ENCODE results near the gene LRMDA. TPM values are rescaled to one million over a fixed set of nuclear protein-coding genes. Genes with fewer than 3 reads are reported as not detected.

The LRMDA gene
- total RNA-seq, 1 donor from 2014 or later, result 4.5 TPM

DNA sequence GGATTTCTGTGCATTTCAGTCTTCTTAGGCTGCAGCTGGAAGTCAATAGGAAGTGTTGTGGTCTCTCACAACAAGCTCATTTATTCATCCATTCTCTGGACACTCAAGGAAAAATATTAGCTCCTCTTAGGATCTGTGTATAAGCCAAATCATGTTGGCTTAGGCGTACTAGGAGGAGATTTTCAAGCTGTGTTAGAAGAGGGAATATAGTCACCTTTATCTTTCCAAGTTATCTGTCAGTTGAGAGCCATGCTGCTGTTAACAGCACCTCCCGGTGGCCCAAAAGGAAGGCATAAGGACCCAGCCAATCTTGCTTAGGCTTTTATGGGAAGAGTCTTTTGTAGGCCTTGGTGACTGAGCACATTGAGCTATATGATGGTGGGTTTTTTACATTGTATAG is 220.0 kb downstream of the LRMDA start:
- no peak for DNase-seq (ENCODE audit: low spot score in 2 of 2)

GRCh38 chr10:75652146-75652740 is 220.8 kb downstream of the LRMDA start:
- FAIRE-seq (no peak), DNase-seq (ENCODE audit: low spot score in 2 of 2) (no peak)

More for the DNA sequence above, 220.0 kb downstream of the LRMDA start:
- FAIRE-seq, result no peak

DNA sequence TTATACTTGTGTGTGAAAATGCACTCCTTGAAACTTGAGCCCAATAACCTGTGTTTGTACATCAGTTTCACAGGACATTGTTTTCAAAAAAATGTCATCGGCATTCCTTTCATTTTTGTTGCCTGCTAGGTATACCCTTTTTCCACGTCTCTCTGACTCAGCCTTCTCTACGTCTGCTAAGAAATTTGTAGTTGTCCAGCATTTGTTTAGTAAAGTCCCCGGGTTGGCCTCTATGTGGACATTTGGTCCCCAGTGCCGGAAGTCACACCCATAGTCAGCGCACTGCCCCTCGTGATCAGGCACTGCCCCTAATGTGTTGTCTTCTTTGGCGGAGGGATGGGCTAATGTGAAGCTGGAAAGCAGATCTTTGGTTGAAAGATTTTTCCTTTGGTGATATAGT is 222.3 kb downstream of the LRMDA start:
- FAIRE-seq (no peak), DNase-seq (ENCODE audit: low spot score in 2 of 2) (no peak)

DNA sequence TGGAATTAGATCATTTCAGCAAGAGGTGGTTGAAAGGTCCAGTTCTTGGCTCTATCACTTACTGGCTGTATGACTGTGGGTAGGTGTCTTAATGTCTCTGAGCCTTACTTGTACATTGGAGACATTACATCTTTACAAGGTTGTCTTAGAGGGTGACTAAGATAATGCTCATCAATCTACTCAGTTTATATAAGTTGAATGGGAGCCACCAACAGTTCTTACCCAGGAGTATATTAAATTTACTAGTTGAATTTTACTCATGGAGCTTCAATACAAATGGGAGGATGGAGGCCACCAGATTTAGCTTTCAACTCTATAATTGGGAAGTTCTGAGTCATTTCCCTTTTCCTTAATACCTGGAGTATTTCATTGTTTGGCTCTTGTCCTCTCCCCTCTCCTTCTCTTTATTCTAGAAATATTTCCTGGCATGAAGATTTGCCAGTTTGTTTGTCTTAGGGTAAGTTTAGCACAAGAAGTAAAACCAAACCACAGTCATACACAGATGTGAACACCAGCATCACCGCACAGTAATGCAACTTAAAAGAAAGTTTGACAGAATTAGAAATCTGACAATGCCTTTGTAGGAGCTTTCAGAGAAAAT is 222.8 kb downstream of the LRMDA start:
- FAIRE-seq (no peak), DNase-seq (ENCODE audit: low spot score in 2 of 2) (no peak)

DNA sequence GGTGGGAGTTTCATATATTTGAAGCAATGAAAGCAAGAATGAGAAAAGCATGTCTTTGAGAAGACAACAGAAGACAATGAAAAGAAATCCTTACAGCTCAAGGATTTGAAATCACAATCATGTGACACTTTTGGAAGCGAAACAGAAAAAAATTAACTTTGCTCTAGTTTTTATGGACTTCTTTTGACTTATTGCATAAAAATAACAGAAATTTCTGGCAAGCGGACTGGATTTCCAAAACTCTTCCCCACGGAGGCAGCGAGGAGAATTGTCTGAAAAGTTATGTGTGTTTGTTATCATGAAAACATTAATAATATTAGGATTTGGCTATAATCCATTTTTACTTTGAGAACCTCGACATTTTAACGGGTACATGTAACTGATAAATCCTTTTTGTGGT is 223.3 kb downstream of the LRMDA start:
- DNase-seq (ENCODE audit: low spot score in 2 of 2) (no peak), FAIRE-seq (no peak)

- DNase-seq (ENCODE audit: low spot score in 2 of 2) (no peak), FAIRE-seq (no peak)
These were observed 224.5 kb downstream of the LRMDA start for GRCh38 chr10:75655791-75656451.

- DNase-seq (ENCODE audit: low spot score in 2 of 2) (no peak), FAIRE-seq (no peak)
These were observed 225.9 kb downstream of the LRMDA start for GRCh38 chr10:75657351-75657750.

- no peak for FAIRE-seq
- DNase-seq (ENCODE audit: low spot score in 2 of 2), result no peak
These were observed 226.6 kb downstream of the LRMDA start for GRCh38 chr10:75658036-75658435.

GRCh38 chr10:75658496-75658895 is 227.1 kb downstream of the LRMDA start:
- DNase-seq (ENCODE audit: low spot score in 2 of 2) (no peak), FAIRE-seq (no peak)

- FAIRE-seq, result no peak
- DNase-seq (ENCODE audit: low spot score in 2 of 2), result no peak
These were observed 227.5 kb downstream of the LRMDA start for GRCh38 chr10:75658915-75659314.

DNA sequence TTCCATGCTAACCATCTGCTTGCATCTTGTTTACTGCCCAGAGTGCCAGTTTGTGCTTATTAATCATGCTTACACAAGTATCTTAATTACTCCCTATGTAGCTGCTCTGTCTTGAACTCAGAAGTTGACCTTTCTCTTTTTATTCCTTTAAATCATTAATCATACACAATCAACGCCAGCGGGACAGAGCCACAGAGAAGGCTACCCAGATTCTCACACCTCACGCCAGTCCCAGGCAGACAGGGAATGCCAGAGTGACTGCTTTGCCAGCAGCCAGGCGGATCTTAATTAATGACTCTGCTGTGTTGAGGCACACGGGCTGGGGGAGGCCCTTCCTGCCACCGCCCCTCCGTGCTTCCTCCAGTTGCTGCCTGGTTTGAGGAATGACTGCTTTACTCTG is 229.4 kb downstream of the LRMDA start:
- FAIRE-seq (no peak), DNase-seq (ENCODE audit: low spot score in 2 of 2) (no peak)

DNA sequence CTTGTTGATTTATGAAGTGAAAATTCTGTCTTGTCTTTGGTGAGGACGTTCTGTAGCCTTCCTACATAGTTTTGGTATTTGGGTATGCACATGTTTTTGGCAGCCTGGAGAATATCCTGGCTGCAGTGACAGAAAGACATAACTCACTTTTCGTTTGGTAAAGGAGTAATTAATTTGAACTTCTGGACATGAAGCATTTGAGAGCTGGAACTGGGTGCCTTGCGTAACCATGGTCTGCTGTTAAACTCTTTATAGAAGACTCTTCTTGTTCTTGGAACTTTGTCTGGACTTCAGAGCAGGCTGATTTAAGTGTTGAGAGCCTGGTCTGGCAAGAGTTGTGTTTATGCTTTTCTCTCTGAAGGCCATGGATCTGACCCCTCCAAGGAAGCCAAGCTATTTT is 231.3 kb downstream of the LRMDA start:
- FAIRE-seq, result no peak

GRCh38 chr10:75663947-75664664 is 232.7 kb downstream of the LRMDA start:
- no peak for DNase-seq (ENCODE audit: low spot score in 2 of 2)
- FAIRE-seq, result no peak

More for the DNA sequence above, 231.3 kb downstream of the LRMDA start:
- no peak for DNase-seq (ENCODE audit: low spot score in 2 of 2)

- FAIRE-seq, result no peak
- DNase-seq (ENCODE audit: low spot score in 2 of 2), result no peak
These were observed 233.5 kb downstream of the LRMDA start for GRCh38 chr10:75664968-75665367.

DNA sequence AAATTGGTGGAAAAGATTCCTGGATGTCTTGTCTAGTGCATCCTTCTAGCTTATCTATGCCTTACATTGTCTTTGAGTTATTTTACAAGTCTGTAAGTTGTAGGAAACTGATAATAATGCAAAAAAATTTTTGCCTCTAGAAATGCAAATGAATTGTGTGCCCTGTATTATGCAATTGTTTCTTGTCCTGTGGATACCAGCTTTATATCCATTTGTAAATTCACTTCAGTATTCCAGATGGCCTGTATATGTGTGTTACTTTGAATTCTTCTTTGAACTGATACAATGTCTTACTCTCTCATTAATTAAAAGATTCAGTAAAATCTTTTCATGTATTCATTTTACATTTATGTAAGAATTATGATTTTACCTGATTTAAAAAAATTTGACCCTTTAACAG is 234.3 kb downstream of the LRMDA start:
- DNase-seq (ENCODE audit: low spot score in 2 of 2) (no peak), FAIRE-seq (no peak)

- no peak for FAIRE-seq
- no peak for DNase-seq (ENCODE audit: low spot score in 2 of 2)
These were observed 240.8 kb downstream of the LRMDA start for GRCh38 chr10:75672111-75672671.

GRCh38 chr10:75672842-75673241 is 241.4 kb downstream of the LRMDA start:
- DNase-seq (ENCODE audit: low spot score in 2 of 2) (no peak), FAIRE-seq (no peak)

- FAIRE-seq (no peak), DNase-seq (ENCODE audit: low spot score in 2 of 2) (no peak)
These were observed 246.1 kb downstream of the LRMDA start for GRCh38 chr10:75677541-75677940.

DNA sequence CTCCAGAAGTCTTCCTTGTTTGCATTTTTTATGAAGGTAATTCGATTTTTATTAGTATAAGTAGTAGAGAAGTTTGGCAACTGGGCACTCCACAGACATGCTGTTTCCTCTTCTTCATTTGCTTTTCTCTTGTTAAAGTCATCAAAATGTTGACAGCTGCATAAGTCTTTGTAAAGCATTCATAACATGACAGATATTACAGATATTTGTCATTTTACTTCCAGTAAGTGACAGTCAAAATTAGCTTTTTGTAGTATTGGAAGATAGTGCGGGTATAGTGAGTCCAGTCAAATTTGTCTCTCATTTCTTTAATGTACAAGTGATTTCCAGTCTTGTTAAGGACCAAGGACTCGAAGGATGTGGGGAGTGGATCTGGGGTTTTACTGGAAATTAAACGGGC is 247.1 kb downstream of the LRMDA start:
- FAIRE-seq, result no peak

GRCh38 chr10:75679536-75679935 is 248.1 kb downstream of the LRMDA start:
- DNase-seq (ENCODE audit: low spot score in 2 of 2), result no peak
- FAIRE-seq, result no peak

More for the DNA sequence above, 247.1 kb downstream of the LRMDA start:
- DNase-seq (ENCODE audit: low spot score in 2 of 2), result no peak

DNA sequence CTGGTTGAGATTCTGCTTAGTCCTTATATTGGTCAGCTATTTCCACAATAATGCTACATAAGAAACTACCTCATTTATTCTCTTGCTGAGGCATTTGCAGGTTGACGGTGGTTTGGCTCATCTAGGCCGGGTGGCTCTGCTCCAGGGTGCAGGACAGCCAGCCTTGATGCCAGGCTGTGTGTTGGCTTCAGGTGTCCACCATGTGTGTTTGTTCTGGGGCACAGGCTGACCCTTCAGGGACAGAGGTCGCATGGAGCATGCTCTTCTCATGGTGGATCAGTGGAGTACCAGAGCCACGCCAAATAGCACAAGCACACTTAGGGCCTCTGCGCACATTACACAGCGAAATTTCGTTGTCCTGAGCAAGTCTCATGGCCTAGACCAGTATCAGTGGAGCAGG is 249.9 kb downstream of the LRMDA start:
- FAIRE-seq, result no peak
- DNase-seq (ENCODE audit: low spot score in 2 of 2), result no peak
